ENCODE results near the gene RIC8B. TPM values are rescaled to one million over a fixed set of nuclear protein-coding genes. Genes with fewer than 3 reads are reported as not detected.
"Not testable (repeated sequence)": the region's sequence is repeated elsewhere in the genome, so short reads cannot be mapped to it uniquely, and the experiment has no call there.

Gene RIC8B
- total RNA-seq, 1 donor from 2014 or later, result 17.0 TPM

GRCh38 chr12:106919910-106920544 is 145.5 kb downstream of the RIC8B start:
- H3K27me3 Mint-ChIP-seq (ENCODE audit: unreplicated experiment), result peaks cover 50% of the 10 kb centered on the region
- H3K4me1 Mint-ChIP-seq (ENCODE audit: unreplicated experiment), result peaks cover 3% of the 10 kb centered on the region
- no peak for DNase-seq (ENCODE audit: extremely low spot score, unreplicated experiment)
- peaks cover 4% of the 10 kb centered on the region for H3K9me3 Mint-ChIP-seq (ENCODE audit: unreplicated experiment)
- no peaks in the 10 kb centered on the region for H3K36me3 Mint-ChIP-seq (ENCODE audit: unreplicated experiment)
- TF ChIP-seq CTCF (IDR thresholded peaks at IDR 0.05), result peak; percentile 78
- no peak overlapping the region for H3K4me3 Mint-ChIP-seq (ENCODE audit: unreplicated experiment)
- H3K27ac Mint-ChIP-seq (ENCODE audit: unreplicated experiment), result no peak overlapping the region

GRCh38 chr12:106921976-106922375 is 147.5 kb downstream of the RIC8B start:
- DNase-seq (ENCODE audit: extremely low spot score, unreplicated experiment); H3K4me1 Mint-ChIP-seq (ENCODE audit: unreplicated experiment); H3K27ac Mint-ChIP-seq (ENCODE audit: unreplicated experiment); H3K4me3 Mint-ChIP-seq (ENCODE audit: unreplicated experiment); H3K9me3 Mint-ChIP-seq (ENCODE audit: unreplicated experiment); H3K36me3 Mint-ChIP-seq (ENCODE audit: unreplicated experiment): not testable (repeated sequence)
- H3K27me3 Mint-ChIP-seq (ENCODE audit: unreplicated experiment), result peaks cover 43% of the 10 kb centered on the region

DNA sequence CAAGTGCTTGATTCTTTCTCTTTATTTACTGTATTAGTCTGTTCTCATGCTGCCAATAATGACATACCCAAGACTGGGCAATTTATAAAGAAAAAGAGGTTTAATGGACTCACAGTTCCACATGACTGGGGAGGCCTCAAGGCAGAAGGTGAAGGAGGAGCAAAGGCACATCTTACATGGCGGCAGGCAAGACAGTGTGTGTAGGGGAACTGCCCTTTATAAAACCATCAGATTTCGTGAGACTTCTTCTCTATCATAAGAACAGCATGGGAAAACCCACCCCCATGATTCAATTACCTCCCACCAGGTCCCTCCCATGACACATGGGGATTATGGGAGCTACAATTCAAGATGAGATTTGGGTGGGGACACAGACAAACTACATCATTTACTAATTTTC is 149.1 kb downstream of the RIC8B start:
- H3K4me1 Mint-ChIP-seq (ENCODE audit: unreplicated experiment); DNase-seq (ENCODE audit: extremely low spot score, unreplicated experiment); H3K36me3 Mint-ChIP-seq (ENCODE audit: unreplicated experiment); H3K4me3 Mint-ChIP-seq (ENCODE audit: unreplicated experiment); H3K27ac Mint-ChIP-seq (ENCODE audit: unreplicated experiment); H3K9me3 Mint-ChIP-seq (ENCODE audit: unreplicated experiment): not testable (repeated sequence)
- H3K27me3 Mint-ChIP-seq (ENCODE audit: unreplicated experiment), result peaks cover 45% of the 10 kb centered on the region

GRCh38 chr12:106924268-106924861 is 149.9 kb downstream of the RIC8B start:
- Mint-ChIP-seq H3K4me3 (ENCODE audit: unreplicated experiment) (no peak overlapping the region), H3K27me3 (ENCODE audit: unreplicated experiment) (peaks cover 47% of the 10 kb centered on the region), H3K4me1 (ENCODE audit: unreplicated experiment) (peaks cover 3% of the 10 kb centered on the region), H3K9me3 (ENCODE audit: unreplicated experiment) (peaks cover 4% of the 10 kb centered on the region), H3K36me3 (ENCODE audit: unreplicated experiment) (no peaks in the 10 kb centered on the region), H3K27ac (ENCODE audit: unreplicated experiment) (no peak overlapping the region)
- no peak for DNase-seq (ENCODE audit: extremely low spot score, unreplicated experiment)
- no peak for TF ChIP-seq CTCF (IDR thresholded peaks at IDR 0.05)

DNA sequence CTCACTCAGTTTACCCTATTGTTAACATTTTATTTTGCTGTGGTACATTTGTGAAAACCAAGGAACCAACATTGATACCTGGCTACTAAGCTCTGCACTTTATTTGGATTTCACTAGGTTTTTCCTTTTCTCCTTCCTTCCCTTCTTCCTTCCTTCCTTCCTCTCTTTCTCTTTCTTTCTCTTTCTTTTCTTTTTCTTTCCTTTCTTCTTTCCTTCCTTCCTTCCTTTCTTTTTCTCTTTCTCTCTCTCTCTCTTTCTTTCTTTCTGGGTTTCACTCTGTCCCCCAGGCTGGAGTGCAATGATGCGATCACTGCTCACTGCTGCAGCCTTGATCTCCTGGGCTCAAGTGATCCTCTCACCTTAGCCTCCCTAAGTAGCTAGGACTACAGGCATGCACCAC is 152.2 kb downstream of the RIC8B start:
- H3K27me3 Mint-ChIP-seq (ENCODE audit: unreplicated experiment), result peaks cover 45% of the 10 kb centered on the region
- H3K27ac Mint-ChIP-seq (ENCODE audit: unreplicated experiment), result no peak overlapping the region
- peaks cover 4% of the 10 kb centered on the region for H3K9me3 Mint-ChIP-seq (ENCODE audit: unreplicated experiment)
- H3K36me3 Mint-ChIP-seq (ENCODE audit: unreplicated experiment), result no peaks in the 10 kb centered on the region
- H3K4me3 Mint-ChIP-seq (ENCODE audit: unreplicated experiment), result no peak overlapping the region
- no peaks in the 10 kb centered on the region for H3K4me1 Mint-ChIP-seq (ENCODE audit: unreplicated experiment)
- no peak for TF ChIP-seq CTCF (IDR thresholded peaks at IDR 0.05)
- DNase-seq (ENCODE audit: extremely low spot score, unreplicated experiment), result no peak

DNA sequence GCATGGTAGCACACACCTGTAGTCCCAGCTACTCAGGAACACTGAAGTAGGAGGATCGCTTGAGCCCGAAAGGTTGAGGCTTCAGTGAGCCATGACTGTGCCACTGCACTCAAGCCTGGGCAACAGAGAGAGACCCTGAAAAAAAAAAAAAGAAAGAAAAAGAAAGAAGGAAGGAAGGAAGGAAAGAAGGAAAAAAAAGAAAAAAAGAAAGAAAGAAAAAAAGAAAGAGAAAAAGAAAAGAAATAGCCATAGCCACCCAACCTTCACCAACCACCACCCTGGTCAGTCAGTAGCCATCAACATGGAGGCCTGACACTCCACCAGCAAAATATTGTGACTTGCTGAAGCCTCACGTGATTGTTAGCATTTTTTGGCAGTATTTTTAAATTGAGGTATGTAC is 159.8 kb downstream of the RIC8B start:
- Mint-ChIP-seq H3K9me3 (ENCODE audit: unreplicated experiment) (no peaks in the 10 kb centered on the region), H3K36me3 (ENCODE audit: unreplicated experiment) (no peaks in the 10 kb centered on the region), H3K4me1 (ENCODE audit: unreplicated experiment) (no peaks in the 10 kb centered on the region), H3K27me3 (ENCODE audit: unreplicated experiment) (peaks cover 20% of the 10 kb centered on the region), H3K4me3 (ENCODE audit: unreplicated experiment) (no peak overlapping the region), H3K27ac (ENCODE audit: unreplicated experiment) (no peak overlapping the region)
- DNase-seq (ENCODE audit: extremely low spot score, unreplicated experiment), result no peak
- TF ChIP-seq CTCF (IDR thresholded peaks at IDR 0.05), result no peak

Other genes with a start within 250 kb of the RIC8B start
- gene RFX4, start 191.7 kb upstream of the RIC8B start, total RNA-seq, result not detected in 2 replicates
- 96.1 and 105 TPM in 2 replicates for gene TMEM263, start 181.2 kb downstream of the RIC8B start, total RNA-seq
- gene MTERF2, start 212.5 kb downstream of the RIC8B start, total RNA-seq, result 12.1 and 12.5 TPM in 2 replicates